Pulmonary artery endothelial cell (primary cell): ENCODE measurements around the gene RNASE11. TPM values are rescaled to one million over a fixed set of nuclear protein-coding genes. Genes with fewer than 3 reads are reported as not detected.

Source experiments
- DNase-seq: peaks from one replicate; pipeline ENCODE4 v3.0.0-alpha.2; 2011; ENCODE audit warnings: low read depth, low spot score
- total RNA-seq: library from RNA; depleted of rRNA; stranded (reverse); fragments of >200 nt; gene quantifications from 2 replicates; pipeline ENCODE4 v1.2.3, GENCODE V29; 2014

Gene RNASE11
- total RNA-seq, 1 donor from 2014 or later: not detected

DNA sequence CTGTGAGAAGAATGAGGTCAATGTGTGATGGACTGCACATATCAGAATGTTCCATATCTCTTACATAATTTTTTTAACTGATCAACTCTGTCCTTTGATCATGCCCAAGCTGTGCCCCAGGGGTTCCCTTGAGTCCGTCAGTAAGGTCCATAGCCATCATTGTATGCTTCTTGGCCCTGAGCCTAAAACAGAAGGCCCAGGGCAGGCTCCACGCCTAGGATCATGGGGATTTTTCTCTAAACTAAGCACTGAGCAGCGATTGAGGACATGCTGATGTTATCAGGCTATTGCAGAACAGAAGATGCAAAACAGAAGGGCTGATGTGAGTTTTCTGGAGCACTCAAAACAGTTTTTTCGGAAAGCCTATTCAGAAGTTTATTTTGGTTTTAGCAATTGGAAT lies 47.9 kb downstream of the RNASE11 start:
- no peak for DNase-seq

Other genes starting within 250 kb of the RNASE11 start
- 9.0 and 14.1 TPM in 2 replicates for gene PARP2, start 244.4 kb downstream of the RNASE11 start, total RNA-seq
- gene TEP1, start 174.5 kb downstream of the RNASE11 start, total RNA-seq: 16.6 and 28.2 TPM in 2 replicates
- gene KLHL33, start 151.8 kb downstream of the RNASE11 start, total RNA-seq: under 0.01 and 0.04 TPM in 2 replicates
- gene OSGEP, start 133.2 kb downstream of the RNASE11 start, total RNA-seq: 38.4 and 42.6 TPM in 2 replicates
- gene APEX1, start 132.8 kb downstream of the RNASE11 start, total RNA-seq: 128 and 143 TPM in 2 replicates
- gene PIP4P1, start 126.6 kb downstream of the RNASE11 start, total RNA-seq: 21.0 and 22.0 TPM in 2 replicates
- 219 and 286 TPM in 2 replicates for gene PNP, start 118.6 kb downstream of the RNASE11 start, total RNA-seq
- gene RNASE10, start 82.5 kb downstream of the RNASE11 start, total RNA-seq: 0.33 TPM in 1 of 2 replicates, not detected in the other
- not detected in 2 replicates for gene RNASE9, start 27.0 kb downstream of the RNASE11 start, total RNA-seq
- not detected in 2 replicates for gene RNASE12, start 3.4 kb upstream of the RNASE11 start, total RNA-seq
- gene OR6S1, start 53.7 kb upstream of the RNASE11 start, total RNA-seq: not detected in 2 replicates
- gene RNASE4, start 96.6 kb upstream of the RNASE11 start, total RNA-seq: 4.2 and 18.6 TPM in 2 replicates
- gene ANG, start 100.8 kb upstream of the RNASE11 start, total RNA-seq: 4.2 and 6.9 TPM in 2 replicates
- not detected in 2 replicates for gene EDDM3A, start 157.9 kb upstream of the RNASE11 start, total RNA-seq
- gene EDDM3B, start 180.4 kb upstream of the RNASE11 start, total RNA-seq: not detected in 2 replicates
- 0.07 TPM in 1 of 2 replicates, not detected in the other for gene RNASE6, start 193.3 kb upstream of the RNASE11 start, total RNA-seq
- gene RNASE1, start 214.8 kb upstream of the RNASE11 start, total RNA-seq: 75.5 and 99.7 TPM in 2 replicates